GM12801 (cell line): Measurements from ENCODE around the gene TP53I11.

ENCODE experiments used
- CTCF ChIP-seq: IDR thresholded peaks from one replicate; pipeline ENCODE4 v1.5.1; 2011; ENCODE audit warnings: control low read depth; ENCODE audit not compliant: insufficient read length; ENCODE audit errors: extremely low read depth

The TP53I11 gene

GRCh38 chr11:44952500-44953260, 2.0 kb upstream of the TP53I11 start:
- no peak for TF ChIP-seq CTCF

- TF ChIP-seq CTCF: no peak
These were observed 1.4 kb upstream of the TP53I11 start for GRCh38 chr11:44952082-44952481.

- TF ChIP-seq CTCF: no peak
These were observed 555 bp downstream of the TP53I11 start for GRCh38 chr11:44950031-44950624.

GRCh38 chr11:44949160-44950030, 1.3 kb downstream of the TP53I11 start:
- TF ChIP-seq CTCF: no peak

GRCh38 chr11:44948155-44948554, 2.5 kb downstream of the TP53I11 start:
- no peak for TF ChIP-seq CTCF

GRCh38 chr11:44947114-44947513, 3.6 kb downstream of the TP53I11 start:
- no peak for TF ChIP-seq CTCF

GRCh38 chr11:44946263-44946662, 4.4 kb downstream of the TP53I11 start:
- no peak for TF ChIP-seq CTCF
